Stimulated activated CD4-positive, alpha-beta T cell treated with anti-CD3 and anti-CD28 coated beads, Interleukin-2, amount 100 ng/mL, for 48 hours (primary cell): ENCODE data around the gene PDIA5.
A peak's percentile ranks its signal among the peaks of the same experiment; 100 is the strongest.

ENCODE experiments used
- DNase-seq, 2 donors: peaks; one replicate each; pipeline ENCODE4 v3.0.0-alpha.2; 2020

PDIA5 gene

GRCh38 chr3:123188058-123188457 lies 121.2 kb downstream of the PDIA5 start:
- DNase-seq: no peak

GRCh38 chr3:123193448-123194101 lies 126.8 kb downstream of the PDIA5 start:
- no peak for DNase-seq

GRCh38 chr3:123194552-123194951 lies 127.7 kb downstream of the PDIA5 start:
- no peak for DNase-seq

GRCh38 chr3:123198372-123198771 lies 131.5 kb downstream of the PDIA5 start:
- DNase-seq: no peak

GRCh38 chr3:123201223-123201556 lies 134.4 kb downstream of the PDIA5 start:
- no peak for DNase-seq

GRCh38 chr3:123201557-123202427 lies 135.0 kb downstream of the PDIA5 start, which contains the start of gene SEC22A:
Gene SEC22A, plus strand, starts transcription at chr3:123201943. Its CDS starts 7,275 bp downstream, at chr3:123209218.
- peak; percentile 87 to 89 for DNase-seq

- peak in 1 of 2 donors; percentile 5 for DNase-seq
Measured at GRCh38 chr3:123202451-123202850, 135.6 kb downstream of the PDIA5 start.
